Neural progenitor cell (in vitro differentiated cells): ENCODE measurements around the gene DBNL. TPM values are rescaled to one million over a fixed set of nuclear protein-coding genes. Genes with fewer than 3 reads are reported as not detected.

ENCODE experiments used
- DNase-seq: peaks from one replicate; pipeline ENCODE4 v3.0.0-alpha.2; 2016; ENCODE audit warnings: low spot score
- H2AFZ ChIP-seq: fragments of 200-600 bp; sonication (generic); replicated peaks from 2 replicates; pipeline ENCODE4 v1.6.1; 2016; ENCODE audit warnings: antibody characterized with exemption
- H3F3A ChIP-seq: fragments of 200-600 bp; sonication (generic); 2 replicates; pipeline ENCODE4 v1.6.1; 2016; ENCODE audit warnings: antibody characterized with exemption, low read depth
- H3K27ac ChIP-seq: fragments of 200-600 bp; sonication (generic); 2 replicates; pipeline ENCODE4 v1.5.1; 2016; ENCODE audit warnings: mild to moderate bottlenecking
- H3K27me3 ChIP-seq: fragments of 200-600 bp; sonication (generic); 2 replicates; pipeline ENCODE4 v1.6.1; 2016; ENCODE audit warnings: mild to moderate bottlenecking, moderate library complexity
- H3K36me3 ChIP-seq: fragments of 200-600 bp; sonication (generic); 2 replicates; pipeline ENCODE4 v1.5.1; 2016
- H3K4me1 ChIP-seq: fragments of 200-600 bp; sonication (generic); 2 replicates; pipeline ENCODE4 v1.6.1; 2016; ENCODE audit warnings: mixed run types
- H3K4me2 ChIP-seq: fragments of 200-600 bp; sonication (generic); 2 replicates; pipeline ENCODE4 v1.6.1; 2016
- H3K4me3 ChIP-seq: fragments of 200-600 bp; sonication (generic); 2 replicates; pipeline ENCODE4 v1.5.1; 2016
- H3K79me2 ChIP-seq: fragments of 200-600 bp; sonication (generic); 2 replicates; pipeline ENCODE4 v1.6.1; 2016; ENCODE audit warnings: low read depth
- H3K9ac ChIP-seq: fragments of 200-600 bp; sonication (generic); 2 replicates; pipeline ENCODE4 v1.6.1; 2016
- H3K9me3 ChIP-seq: fragments of 200-600 bp; sonication (generic); 2 replicates; pipeline ENCODE4 v1.5.1; 2016; ENCODE audit warnings: low read depth
- H4K20me1 ChIP-seq: fragments of 200-600 bp; sonication (generic); 2 replicates; pipeline ENCODE4 v1.6.1; 2016; ENCODE audit warnings: low read depth
- H3K27ac Mint-ChIP-seq: 3 replicates; pipeline ENCODE4 v1.8.0; 2021; ENCODE audit warnings: mixed read lengths
- H3K27me3 Mint-ChIP-seq: 2 replicates; pipeline ENCODE4 v1.8.0; 2022; ENCODE audit warnings: low read depth, mild to moderate bottlenecking, inconsistent platforms, moderate library complexity, mixed read lengths; ENCODE audit not compliant: insufficient read depth
- H3K36me3 Mint-ChIP-seq: 3 replicates; pipeline ENCODE4 v1.8.0; 2021; ENCODE audit warnings: mixed read lengths
- H3K4me1 Mint-ChIP-seq: 3 replicates; pipeline ENCODE4 v1.8.0; 2021; ENCODE audit warnings: mixed read lengths
- H3K4me3 Mint-ChIP-seq: 3 replicates; pipeline ENCODE4 v1.8.0; 2021; ENCODE audit warnings: mild to moderate bottlenecking, moderate library complexity, mixed read lengths
- H3K9me3 Mint-ChIP-seq: 3 replicates; pipeline ENCODE4 v1.8.0; 2020; ENCODE audit warnings: mixed read lengths
- EZH2 ChIP-seq: fragments of 200-600 bp; sonication (generic); IDR thresholded peaks from 2 replicates; pipeline ENCODE4 v1.6.1; 2017; ENCODE audit warnings: antibody characterized with exemption, mild to moderate bottlenecking, moderate library complexity
- EZH2phosphoT487 ChIP-seq: fragments of 200-600 bp; sonication (generic); IDR thresholded peaks from 2 replicates; pipeline ENCODE4 v1.6.1; 2017; ENCODE audit warnings: antibody characterized with exemption
- total RNA-seq: library from RNA; depleted of rRNA; stranded (reverse); fragments of >200 nt; gene quantifications from 2 replicates; pipeline ENCODE4 v1.2.3, GENCODE V29; 2015; ENCODE audit warnings: low replicate concordance
- TF ChIP-seq, protein P1 (sequence below): fragments of 200-600 bp; sonication (generic); IDR thresholded peaks from 2 replicates; pipeline ENCODE4 v1.5.1; 2017; ENCODE audit warnings: antibody characterized with exemption, mild to moderate bottlenecking

DBNL gene
- total RNA-seq, 1 donor from 2014 or later = 31.4 TPM

DNA sequence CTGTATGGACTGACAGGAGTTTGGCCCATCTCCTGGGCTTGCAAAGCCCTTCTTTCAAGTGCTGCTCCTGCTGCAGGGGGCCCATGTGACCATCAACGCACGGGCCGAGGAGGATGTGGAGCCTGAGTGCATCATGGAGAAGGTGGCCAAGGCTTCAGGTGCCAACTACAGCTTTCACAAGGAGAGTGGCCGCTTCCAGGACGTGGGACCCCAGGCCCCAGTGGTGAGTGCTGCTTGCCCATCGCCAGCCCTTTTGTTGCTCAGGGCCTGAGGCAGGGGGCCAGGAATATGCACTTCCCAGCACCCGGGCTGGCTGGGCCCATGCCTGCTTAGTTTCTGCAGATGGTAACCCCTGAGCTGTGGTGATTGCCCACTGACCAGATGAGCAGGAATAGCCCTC is 12.2 kb downstream of the DBNL start:
- H3K9me3 Mint-ChIP-seq = no peaks in the 10 kb centered on the region
- no peak for DNase-seq
- no peak overlapping the region for H3K27ac ChIP-seq
- H3K4me1 ChIP-seq = no peaks in the 10 kb centered on the region
- no peaks in the 10 kb centered on the region for H3K9me3 ChIP-seq
- no peak overlapping the region for H3K9ac ChIP-seq
- H3K4me1 Mint-ChIP-seq = no peaks in the 10 kb centered on the region
- no peaks in the 10 kb centered on the region for H3K27me3 Mint-ChIP-seq
- no peak overlapping the region for H3K4me3 ChIP-seq
- H3K36me3 ChIP-seq = no peaks in the 10 kb centered on the region
- no peaks in the 10 kb centered on the region for H3K27me3 ChIP-seq
- H4K20me1 ChIP-seq = peaks cover 2% of the 10 kb centered on the region
- no peak overlapping the region for H3K27ac Mint-ChIP-seq
- no peak overlapping the region for H3K4me3 Mint-ChIP-seq
- peaks cover 36% of the 10 kb centered on the region for H3K36me3 Mint-ChIP-seq
- no peak overlapping the region for H2AFZ ChIP-seq
- H3K4me2 ChIP-seq = no peak overlapping the region
- no peaks in the 10 kb centered on the region for H3F3A ChIP-seq
- H3K79me2 ChIP-seq = no peaks in the 10 kb centered on the region
- TF ChIP-seq, protein P1, sequence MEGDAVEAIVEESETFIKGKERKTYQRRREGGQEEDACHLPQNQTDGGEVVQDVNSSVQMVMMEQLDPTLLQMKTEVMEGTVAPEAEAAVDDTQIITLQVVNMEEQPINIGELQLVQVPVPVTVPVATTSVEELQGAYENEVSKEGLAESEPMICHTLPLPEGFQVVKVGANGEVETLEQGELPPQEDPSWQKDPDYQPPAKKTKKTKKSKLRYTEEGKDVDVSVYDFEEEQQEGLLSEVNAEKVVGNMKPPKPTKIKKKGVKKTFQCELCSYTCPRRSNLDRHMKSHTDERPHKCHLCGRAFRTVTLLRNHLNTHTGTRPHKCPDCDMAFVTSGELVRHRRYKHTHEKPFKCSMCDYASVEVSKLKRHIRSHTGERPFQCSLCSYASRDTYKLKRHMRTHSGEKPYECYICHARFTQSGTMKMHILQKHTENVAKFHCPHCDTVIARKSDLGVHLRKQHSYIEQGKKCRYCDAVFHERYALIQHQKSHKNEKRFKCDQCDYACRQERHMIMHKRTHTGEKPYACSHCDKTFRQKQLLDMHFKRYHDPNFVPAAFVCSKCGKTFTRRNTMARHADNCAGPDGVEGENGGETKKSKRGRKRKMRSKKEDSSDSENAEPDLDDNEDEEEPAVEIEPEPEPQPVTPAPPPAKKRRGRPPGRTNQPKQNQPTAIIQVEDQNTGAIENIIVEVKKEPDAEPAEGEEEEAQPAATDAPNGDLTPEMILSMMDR = no peak
- TF ChIP-seq EZH2 (no peak), EZH2phosphoT487 (no peak)

DNA sequence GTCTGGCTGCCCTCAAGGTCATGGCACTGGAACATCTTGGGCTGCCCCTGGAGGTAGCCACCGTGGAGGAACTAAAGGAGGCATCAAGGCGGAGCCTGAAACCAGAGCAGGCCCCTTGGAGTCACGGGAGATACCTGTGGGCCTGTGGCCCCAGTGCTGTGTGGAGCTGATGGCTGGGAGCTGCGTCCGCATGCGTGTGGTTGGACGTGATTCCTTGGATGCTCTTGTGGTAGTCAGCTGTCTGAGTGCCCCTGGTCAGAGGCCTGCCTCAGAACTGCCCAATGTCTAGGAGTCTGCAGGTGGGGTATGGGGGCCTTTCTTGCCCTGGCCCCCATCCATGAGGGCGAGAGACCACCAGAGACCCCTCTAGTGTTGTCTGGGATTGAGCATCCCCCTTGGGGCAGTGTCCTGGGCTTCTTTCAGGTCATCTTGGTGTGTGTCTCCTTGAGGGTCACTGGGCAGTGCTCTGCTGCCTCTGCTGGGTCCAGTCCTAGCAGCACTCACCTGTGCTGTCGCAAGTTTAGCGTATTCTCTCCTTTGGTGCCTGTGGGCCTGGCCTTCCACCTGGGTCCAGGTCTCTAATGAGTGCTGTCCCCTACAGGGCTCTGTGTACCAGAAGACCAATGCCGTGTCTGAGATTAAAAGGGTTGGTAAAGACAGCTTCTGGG is 12.8 kb downstream of the DBNL start:
- Histone ChIP-seq H3K4me2 (no peak overlapping the region), H4K20me1 (peaks cover 2% of the 10 kb centered on the region), H3K79me2 (no peaks in the 10 kb centered on the region), H3K4me3 (no peak overlapping the region), H2AFZ (no peak overlapping the region), H3K9me3 (no peaks in the 10 kb centered on the region), H3K9ac (no peak overlapping the region), H3K36me3 (no peaks in the 10 kb centered on the region), H3F3A (no peaks in the 10 kb centered on the region), H3K4me1 (no peaks in the 10 kb centered on the region), H3K27me3 (no peaks in the 10 kb centered on the region), H3K27ac (no peak overlapping the region)
- H3K27ac Mint-ChIP-seq = no peak overlapping the region
- no peaks in the 10 kb centered on the region for H3K4me1 Mint-ChIP-seq
- no peak for TF ChIP-seq EZH2phosphoT487
- no peaks in the 10 kb centered on the region for H3K27me3 Mint-ChIP-seq
- peaks cover 34% of the 10 kb centered on the region for H3K36me3 Mint-ChIP-seq
- no peak overlapping the region for H3K4me3 Mint-ChIP-seq
- no peak for DNase-seq
- H3K9me3 Mint-ChIP-seq = no peaks in the 10 kb centered on the region

DNA sequence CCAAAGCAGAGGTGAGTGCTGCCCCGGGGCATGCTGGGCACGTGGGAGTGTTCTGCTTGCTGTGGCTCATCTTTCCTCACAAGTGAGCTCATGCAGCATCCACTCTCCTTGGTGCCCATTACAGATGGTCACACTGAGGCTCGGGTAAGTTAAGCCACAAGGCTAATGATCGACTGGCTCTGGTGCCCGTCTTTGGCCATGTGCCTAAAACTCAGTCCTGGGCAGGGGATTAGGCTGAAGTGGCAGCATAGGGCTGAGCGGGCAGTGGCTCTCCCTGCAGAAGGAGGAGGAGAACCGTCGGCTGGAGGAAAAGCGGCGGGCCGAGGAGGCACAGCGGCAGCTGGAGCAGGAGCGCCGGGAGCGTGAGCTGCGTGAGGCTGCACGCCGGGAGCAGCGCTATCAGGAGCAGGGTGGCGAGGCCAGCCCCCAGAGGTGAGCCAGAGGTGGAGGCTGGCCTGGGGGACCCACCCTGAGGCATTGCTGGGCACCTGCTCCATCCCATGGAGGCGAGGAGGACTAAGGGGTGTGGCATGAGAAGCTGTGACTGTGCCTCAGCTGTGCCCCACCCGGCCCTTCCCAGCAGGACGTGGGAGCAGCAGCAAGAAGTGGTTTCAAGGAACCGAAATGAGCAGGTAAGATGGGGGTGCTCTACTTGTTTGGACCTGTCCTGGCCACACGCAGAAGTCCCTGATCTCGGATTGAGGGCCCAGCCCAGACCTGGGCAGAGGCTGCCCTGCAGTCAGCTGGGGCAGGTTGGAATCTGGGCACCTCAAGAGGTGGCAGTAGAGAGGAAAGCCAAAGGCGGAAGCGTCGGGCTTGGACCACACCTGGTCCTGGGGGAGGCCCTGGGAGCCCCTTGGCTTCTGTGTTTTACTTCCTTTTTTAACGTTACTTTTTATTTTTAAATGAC is 13.6 kb downstream of the DBNL start:
- no peak overlapping the region for H3K27ac Mint-ChIP-seq

More for the DNA sequence above, 13.6 kb downstream of the DBNL start:
- peaks cover under 1% of the 10 kb centered on the region for H3K27me3 Mint-ChIP-seq
- DNase-seq = no peak
- no peaks in the 10 kb centered on the region for H3K9me3 ChIP-seq
- peaks cover 2% of the 10 kb centered on the region for H4K20me1 ChIP-seq
- no peaks in the 10 kb centered on the region for H3F3A ChIP-seq
- H3K27me3 ChIP-seq = no peaks in the 10 kb centered on the region
- H2AFZ ChIP-seq = no peak overlapping the region
- H3K4me1 Mint-ChIP-seq = no peaks in the 10 kb centered on the region
- H3K36me3 ChIP-seq = no peaks in the 10 kb centered on the region
- peaks cover 31% of the 10 kb centered on the region for H3K36me3 Mint-ChIP-seq
- no peak overlapping the region for H3K4me2 ChIP-seq
- no peak overlapping the region for H3K27ac ChIP-seq
- peak overlapping the region; percentile 72 for H3K4me3 Mint-ChIP-seq
- H3K9me3 Mint-ChIP-seq = no peaks in the 10 kb centered on the region
- no peak overlapping the region for H3K4me3 ChIP-seq
- no peak overlapping the region for H3K9ac ChIP-seq
- TF ChIP-seq, protein P1 = no peak
- TF ChIP-seq EZH2phosphoT487 (no peak), EZH2 (no peak)
- no peaks in the 10 kb centered on the region for H3K79me2 ChIP-seq
- no peaks in the 10 kb centered on the region for H3K4me1 ChIP-seq
